ENCODE measurements around the gene TAF3.

Gene TAF3

DNA sequence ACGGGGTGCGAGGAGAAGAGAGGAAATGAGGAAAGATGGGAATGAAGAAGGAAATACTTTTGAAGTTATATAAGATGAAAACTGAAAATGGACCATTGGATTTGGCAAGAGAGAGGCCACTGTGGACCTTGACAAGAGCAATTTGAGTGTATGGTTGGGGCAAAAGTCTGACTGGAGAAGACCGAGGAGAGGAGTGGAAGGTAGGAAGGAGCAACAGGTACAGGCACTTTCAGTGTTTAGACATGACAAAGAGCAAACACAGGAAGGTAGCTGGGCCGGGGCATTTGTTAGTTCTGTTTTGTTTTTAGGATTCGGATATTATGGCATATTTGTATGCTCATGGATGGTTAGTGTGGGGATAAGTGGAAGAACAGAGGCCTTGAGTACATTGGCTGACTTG lies 99.4 kb downstream of the TAF3 start:
- no peaks in the 10 kb centered on the region for H3K36me3 ChIP-seq (ENCODE audit: control insufficient read depth, insufficient read depth, low read length)
- no peaks in the 10 kb centered on the region for H3K4me1 ChIP-seq
- H3K27ac ChIP-seq = no peak overlapping the region
- peaks cover 39% of the 10 kb centered on the region for H3K79me2 ChIP-seq
- TF ChIP-seq, protein P1, sequence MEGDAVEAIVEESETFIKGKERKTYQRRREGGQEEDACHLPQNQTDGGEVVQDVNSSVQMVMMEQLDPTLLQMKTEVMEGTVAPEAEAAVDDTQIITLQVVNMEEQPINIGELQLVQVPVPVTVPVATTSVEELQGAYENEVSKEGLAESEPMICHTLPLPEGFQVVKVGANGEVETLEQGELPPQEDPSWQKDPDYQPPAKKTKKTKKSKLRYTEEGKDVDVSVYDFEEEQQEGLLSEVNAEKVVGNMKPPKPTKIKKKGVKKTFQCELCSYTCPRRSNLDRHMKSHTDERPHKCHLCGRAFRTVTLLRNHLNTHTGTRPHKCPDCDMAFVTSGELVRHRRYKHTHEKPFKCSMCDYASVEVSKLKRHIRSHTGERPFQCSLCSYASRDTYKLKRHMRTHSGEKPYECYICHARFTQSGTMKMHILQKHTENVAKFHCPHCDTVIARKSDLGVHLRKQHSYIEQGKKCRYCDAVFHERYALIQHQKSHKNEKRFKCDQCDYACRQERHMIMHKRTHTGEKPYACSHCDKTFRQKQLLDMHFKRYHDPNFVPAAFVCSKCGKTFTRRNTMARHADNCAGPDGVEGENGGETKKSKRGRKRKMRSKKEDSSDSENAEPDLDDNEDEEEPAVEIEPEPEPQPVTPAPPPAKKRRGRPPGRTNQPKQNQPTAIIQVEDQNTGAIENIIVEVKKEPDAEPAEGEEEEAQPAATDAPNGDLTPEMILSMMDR (IDR thresholded peaks at IDR 0.05) = no peak
- H3K4me2 ChIP-seq (ENCODE audit: low read length) = no peak overlapping the region
- no peaks in the 10 kb centered on the region for H3K9me3 ChIP-seq (ENCODE audit: control insufficient read depth, low read length)
- no peaks in the 10 kb centered on the region for H3K27me3 ChIP-seq (ENCODE audit: control insufficient read depth, insufficient read depth, low read length)
- no peak overlapping the region for H2AFZ ChIP-seq
- H3K4me3 ChIP-seq (ENCODE audit: low read depth, low read length) = no peak overlapping the region
- no peak overlapping the region for H3K9ac ChIP-seq

DNA sequence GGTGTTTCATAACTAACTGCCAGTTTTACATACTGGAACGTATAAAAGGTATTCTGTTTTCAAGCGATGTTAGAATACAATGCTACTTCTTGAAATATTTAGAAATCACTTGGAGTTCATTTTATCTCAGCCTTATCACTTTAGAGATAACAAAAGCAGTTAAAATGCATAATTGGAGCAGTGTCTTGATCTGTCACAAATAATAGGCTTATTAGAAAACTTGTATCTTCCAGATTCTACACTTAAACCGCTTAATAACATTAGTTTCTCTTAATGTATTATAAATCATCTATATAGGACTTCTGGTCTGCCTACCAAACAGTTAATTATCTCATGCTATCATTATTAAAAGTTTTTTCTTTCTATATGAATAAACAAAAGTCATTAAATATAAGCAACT lies 104.4 kb downstream of the TAF3 start:
- H3K4me2 ChIP-seq (ENCODE audit: low read length) = no peak overlapping the region
- TF ChIP-seq, protein P1 (IDR thresholded peaks at IDR 0.05) = no peak
- H3K79me2 ChIP-seq = peaks cover 9% of the 10 kb centered on the region
- no peak overlapping the region for H3K27ac ChIP-seq
- H3K9ac ChIP-seq = no peak overlapping the region
- H3K9me3 ChIP-seq (ENCODE audit: control insufficient read depth, low read length) = no peaks in the 10 kb centered on the region
- no peak overlapping the region for H3K4me3 ChIP-seq (ENCODE audit: low read depth, low read length)
- no peaks in the 10 kb centered on the region for H3K27me3 ChIP-seq (ENCODE audit: control insufficient read depth, insufficient read depth, low read length)
- H3K36me3 ChIP-seq (ENCODE audit: control insufficient read depth, insufficient read depth, low read length) = no peaks in the 10 kb centered on the region
- H2AFZ ChIP-seq = no peak overlapping the region
- no peaks in the 10 kb centered on the region for H3K4me1 ChIP-seq

DNA sequence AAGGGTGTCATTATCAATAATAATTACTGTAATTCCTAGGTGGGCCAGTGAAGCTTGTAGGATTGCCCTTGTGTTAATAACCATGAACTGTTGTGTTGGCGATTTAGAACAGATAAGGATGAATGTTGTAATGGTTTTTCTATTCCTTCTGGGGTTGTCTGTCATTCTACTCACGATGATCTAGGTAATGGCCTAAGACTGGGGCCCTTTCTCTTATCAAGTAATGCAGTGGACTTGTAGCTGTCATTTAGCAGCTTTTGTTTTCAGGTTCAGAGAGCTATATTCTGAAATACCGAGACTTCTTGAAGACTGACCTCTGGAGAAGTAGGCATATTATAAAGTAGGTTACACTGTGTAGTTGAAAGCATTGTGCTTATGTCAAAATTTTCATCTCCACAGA lies 110.2 kb downstream of the TAF3 start:
- Histone ChIP-seq H3K4me1 (peaks cover 2% of the 10 kb centered on the region), H3K79me2 (peaks cover 15% of the 10 kb centered on the region), H3K4me2 (ENCODE audit: low read length) (no peak overlapping the region), H3K9ac (no peak overlapping the region), H3K4me3 (ENCODE audit: low read depth, low read length) (no peak overlapping the region), H3K9me3 (ENCODE audit: control insufficient read depth, low read length) (no peaks in the 10 kb centered on the region), H3K36me3 (ENCODE audit: control insufficient read depth, insufficient read depth, low read length) (no peaks in the 10 kb centered on the region), H3K27me3 (ENCODE audit: control insufficient read depth, insufficient read depth, low read length) (no peaks in the 10 kb centered on the region), H3K27ac (no peak overlapping the region), H2AFZ (no peak overlapping the region)
- TF ChIP-seq, protein P1 (IDR thresholded peaks at IDR 0.05) = no peak

DNA sequence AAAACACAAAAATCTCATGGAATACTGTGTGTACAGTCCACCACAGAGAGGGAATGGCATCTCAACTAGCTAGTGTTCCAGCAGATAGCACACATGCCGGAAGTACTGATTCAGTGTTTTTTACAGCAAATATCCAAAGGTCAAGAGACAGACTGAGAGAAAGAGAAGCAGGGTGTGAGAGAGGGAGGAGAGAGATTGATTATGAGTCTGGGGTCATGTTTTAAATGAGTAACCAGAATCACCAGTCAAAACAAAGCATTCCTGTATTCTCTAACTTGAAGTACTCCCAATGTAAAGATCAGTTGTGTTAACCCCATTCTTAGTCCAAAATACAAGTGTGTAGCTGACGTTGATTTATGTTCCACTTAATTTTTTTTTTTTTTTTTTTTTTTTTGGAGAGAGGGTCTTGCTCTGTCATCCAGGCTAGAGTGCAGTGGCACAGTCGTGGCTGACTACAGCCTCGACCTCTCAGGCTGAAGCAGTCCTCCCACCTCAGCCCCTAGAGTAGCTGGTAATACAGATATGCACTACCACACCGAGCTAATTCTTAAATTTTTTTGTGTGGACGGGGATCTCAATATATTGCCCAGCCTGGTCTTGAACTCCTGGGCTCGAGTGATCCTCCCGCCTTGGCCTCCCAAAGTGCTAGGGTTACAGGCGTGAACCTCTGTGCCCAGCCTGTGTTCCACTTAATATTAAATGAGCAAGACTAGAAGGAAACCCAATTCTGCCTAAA lies 114.2 kb downstream of the TAF3 start:
- H3K4me1 ChIP-seq = peaks cover 2% of the 10 kb centered on the region
- no peaks in the 10 kb centered on the region for H3K36me3 ChIP-seq (ENCODE audit: control insufficient read depth, insufficient read depth, low read length)
- H3K4me3 ChIP-seq (ENCODE audit: low read depth, low read length) = no peak overlapping the region
- TF ChIP-seq, protein P1 (IDR thresholded peaks at IDR 0.05) = no peak
- no peak overlapping the region for H3K4me2 ChIP-seq (ENCODE audit: low read length)
- peaks cover 22% of the 10 kb centered on the region for H3K79me2 ChIP-seq
- H2AFZ ChIP-seq = no peak overlapping the region
- H3K27me3 ChIP-seq (ENCODE audit: control insufficient read depth, insufficient read depth, low read length) = no peaks in the 10 kb centered on the region
- no peaks in the 10 kb centered on the region for H3K9me3 ChIP-seq (ENCODE audit: control insufficient read depth, low read length)
- H3K27ac ChIP-seq = no peak overlapping the region
- H3K9ac ChIP-seq = no peak overlapping the region

DNA sequence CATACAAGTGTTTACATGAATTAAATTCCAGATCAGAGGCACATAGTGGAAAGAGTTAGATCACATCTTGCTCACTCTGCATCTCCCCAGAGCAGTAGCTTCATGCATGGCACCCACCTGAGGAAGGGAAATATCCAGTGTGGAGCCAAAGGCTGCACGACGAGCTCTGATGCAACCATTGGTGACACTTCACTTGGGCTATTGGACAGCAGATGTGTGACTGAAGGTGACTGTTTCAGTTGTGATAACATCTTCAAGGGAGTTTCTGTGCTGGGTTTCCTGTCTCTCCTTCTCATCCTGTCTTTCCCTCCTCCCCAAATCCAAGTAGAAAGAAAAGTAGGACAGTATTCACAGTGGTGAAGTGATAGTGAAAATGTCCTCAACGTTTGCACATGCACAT lies 115.0 kb downstream of the TAF3 start:
- Histone ChIP-seq H3K9me3 (ENCODE audit: control insufficient read depth, low read length) (no peaks in the 10 kb centered on the region), H3K9ac (no peak overlapping the region), H3K27me3 (ENCODE audit: control insufficient read depth, insufficient read depth, low read length) (no peaks in the 10 kb centered on the region), H3K4me3 (ENCODE audit: low read depth, low read length) (no peak overlapping the region), H2AFZ (no peak overlapping the region), H3K79me2 (peaks cover 22% of the 10 kb centered on the region), H3K4me1 (peaks cover 2% of the 10 kb centered on the region), H3K27ac (no peak overlapping the region), H3K36me3 (ENCODE audit: control insufficient read depth, insufficient read depth, low read length) (no peaks in the 10 kb centered on the region), H3K4me2 (ENCODE audit: low read length) (peak overlapping the region; percentile 36)
- TF ChIP-seq, protein P1 (IDR thresholded peaks at IDR 0.05) = no peak
